Measurements from ENCODE around the gene TMEM41B. TPM values are rescaled to one million over a fixed set of nuclear protein-coding genes. Genes with fewer than 3 reads are reported as not detected.
A peak's percentile ranks its signal among the peaks of the same experiment; 100 is the strongest.
"Not testable (repeated sequence)": the region's sequence is repeated elsewhere in the genome, so short reads cannot be mapped to it uniquely, and the experiment has no call there.

TMEM41B gene
- total RNA-seq, 5 donors from 2014 or later (not counting 1 experiment from before 2014, with no cell fraction given) = 29.0 to 55.6 (median 42.7) TPM

- Mint-ChIP-seq H3K4me1 (peaks cover 72 to 74% (median 73%) of the 10 kb centered on the region in 3 donors), H3K36me3 (no peaks in the 10 kb centered on the region), H3K27ac (peak overlapping the region; percentile 66 to 76), H3K4me3 (no peak overlapping the region), H3K27me3 (no peaks in the 10 kb centered on the region), H3K9me3 (no peaks in the 10 kb centered on the region)
- no peak overlapping the region for H3K27ac ChIP-seq (ENCODE audit: low read length)
- ATAC-seq (replicated peaks in 1 of 4) (no peak), DNase-seq (no peak)
- no peak overlapping the region for H3K4me3 ChIP-seq (ENCODE audit: control insufficient read depth in 1 of 2, extremely low read depth in 1 of 2, low read length in 1 of 2)
- ChIA-PET CTCF (interaction anchor here in 1 of 2 donors (0.6 kb wide), 1 partner anchor 14 kb away, joined by 3 read pairs; no protein-coding TSS in a partner anchor), POLR2A (interaction anchor here in 1 of 2 donors (1.1 kb wide), 1 partner anchor 33 kb away, joined by 3 read pairs; no protein-coding TSS in a partner anchor)
- no peaks in the 10 kb centered on the region for H3K9me3 ChIP-seq
- H3K36me3 ChIP-seq (ENCODE audit: control insufficient read depth in 2 of 2, extremely low read depth in 1 of 2, insufficient read depth in 1 of 2, low read length in 1 of 2) = no peaks in the 10 kb centered on the region
- no peaks in the 10 kb centered on the region for H3K27me3 ChIP-seq (replicated peaks in 1 of 2; ENCODE audit: control insufficient read depth in 2 of 2, extremely low read depth in 1 of 2, insufficient read depth in 2 of 2, low read length in 1 of 2)
- WGBS (ENCODE audit: insufficient coverage) = 89% methylated on average over 3 of the region's 3 CpGs
- peaks cover 45 to 65% of the 10 kb centered on the region in 2 experiments for H3K4me1 ChIP-seq (ENCODE audit: control insufficient read depth in 1 of 2, extremely low read depth in 1 of 2, insufficient read depth in 2 of 2, low read length in 2 of 2)
These were observed 66.5 kb downstream of the TMEM41B start for GRCh38 chr11:9247863-9248262.

- H3K27me3 Mint-ChIP-seq; H3K9me3 ChIP-seq; CTCF ChIA-PET; POLR2A ChIA-PET; H3K27ac Mint-ChIP-seq; H3K36me3 ChIP-seq (ENCODE audit: control insufficient read depth in 2 of 2, extremely low read depth in 1 of 2, insufficient read depth in 1 of 2, low read length in 1 of 2); H3K27ac ChIP-seq (ENCODE audit: low read length); ATAC-seq (replicated peaks in 1 of 4); H3K36me3 Mint-ChIP-seq; H3K27me3 ChIP-seq (replicated peaks in 1 of 2; ENCODE audit: control insufficient read depth in 2 of 2, extremely low read depth in 1 of 2, insufficient read depth in 2 of 2, low read length in 1 of 2); DNase-seq; H3K9me3 Mint-ChIP-seq; H3K4me3 ChIP-seq (ENCODE audit: control insufficient read depth in 1 of 2, extremely low read depth in 1 of 2, low read length in 1 of 2): not testable (repeated sequence)
- Mint-ChIP-seq H3K4me1 (peaks cover 43 to 66% (median 57%) of the 10 kb centered on the region in 3 donors), H3K4me3 (peak overlapping the region in 1 of 3 donors; percentile 32)
- 97% methylated on average over 5 of the region's 10 CpGs for WGBS (ENCODE audit: insufficient coverage)
- H3K4me1 ChIP-seq (ENCODE audit: control insufficient read depth in 1 of 2, extremely low read depth in 1 of 2, insufficient read depth in 2 of 2, low read length in 2 of 2) = peaks cover 9 to 11% of the 10 kb centered on the region in 2 experiments
These were observed 78.2 kb downstream of the TMEM41B start for GRCh38 chr11:9236242-9236641.

GRCh38 chr11:9232482-9232881, 81.9 kb downstream of the TMEM41B start:
- Mint-ChIP-seq H3K4me3 (peak overlapping the region in 1 of 3 donors; percentile 77), H3K27me3 (no peaks in the 10 kb centered on the region), H3K27ac (no peak overlapping the region), H3K4me1 (peaks cover 49 to 79% (median 69%) of the 10 kb centered on the region in 3 donors), H3K36me3 (peaks cover 5% of the 10 kb centered on the region), H3K9me3 (peaks cover 0 to 4% (median 3%) of the 10 kb centered on the region in 3 donors)
- no peak for DNase-seq
- H3K36me3 ChIP-seq (ENCODE audit: control insufficient read depth in 2 of 2, extremely low read depth in 1 of 2, insufficient read depth in 1 of 2, low read length in 1 of 2) = no peaks in the 10 kb centered on the region
- H3K27ac ChIP-seq (ENCODE audit: low read length) = no peak overlapping the region
- no peak overlapping the region for H3K4me3 ChIP-seq (ENCODE audit: control insufficient read depth in 1 of 2, extremely low read depth in 1 of 2, low read length in 1 of 2)
- no peak for ATAC-seq (replicated peaks in 1 of 4)
- H3K4me1 ChIP-seq (ENCODE audit: control insufficient read depth in 1 of 2, extremely low read depth in 1 of 2, insufficient read depth in 2 of 2, low read length in 2 of 2) = peaks cover 11% of the 10 kb centered on the region in 2 experiments
- ChIA-PET POLR2A (no interaction called here), CTCF (interaction anchor here in 1 of 2 donors (0.7 kb wide), 1 partner anchor 715 kb away, joined by 8 read pairs; no protein-coding TSS in a partner anchor)
- H3K9me3 ChIP-seq = no peaks in the 10 kb centered on the region
- H3K27me3 ChIP-seq (replicated peaks in 1 of 2; ENCODE audit: control insufficient read depth in 2 of 2, extremely low read depth in 1 of 2, insufficient read depth in 2 of 2, low read length in 1 of 2) = no peaks in the 10 kb centered on the region
- no CpG with 5 or more reads among the region's 3 CpGs for WGBS (ENCODE audit: insufficient coverage)

- no peaks in the 10 kb centered on the region for H3K36me3 ChIP-seq (ENCODE audit: control insufficient read depth in 2 of 2, extremely low read depth in 1 of 2, insufficient read depth in 1 of 2, low read length in 1 of 2)
- peak in 1 of 35 experiments; percentile 27 for DNase-seq
- CTCF ChIA-PET = interaction anchor here in 1 of 2 donors (0.7 to 0.8 kb wide), 2 partner anchors 39 to 126 kb away, joined by 4 to 6 read pairs; no protein-coding TSS in a partner anchor
- H3K9me3 ChIP-seq = no peaks in the 10 kb centered on the region
- peaks cover 5% of the 10 kb centered on the region for H3K36me3 Mint-ChIP-seq
- H3K27me3 ChIP-seq (replicated peaks in 1 of 2; ENCODE audit: control insufficient read depth in 2 of 2, extremely low read depth in 1 of 2, insufficient read depth in 2 of 2, low read length in 1 of 2) = no peaks in the 10 kb centered on the region
- peaks cover 49 to 73% (median 68%) of the 10 kb centered on the region in 3 donors for H3K4me1 Mint-ChIP-seq
- peaks cover 11% of the 10 kb centered on the region in 2 experiments for H3K4me1 ChIP-seq (ENCODE audit: control insufficient read depth in 1 of 2, extremely low read depth in 1 of 2, insufficient read depth in 2 of 2, low read length in 2 of 2)
- no peak overlapping the region for H3K27ac ChIP-seq (ENCODE audit: low read length)
- H3K4me3 ChIP-seq (ENCODE audit: control insufficient read depth in 1 of 2, extremely low read depth in 1 of 2, low read length in 1 of 2) = peak overlapping the region in 1 of 2 donors; percentile 3
- peak in 3 of 4 experiments; percentile 15 to 56 (median 35) for ATAC-seq (replicated peaks in 1 of 4)
- H3K4me3 Mint-ChIP-seq = peak overlapping the region; percentile 67 to 77 (median 70)
- no peaks in the 10 kb centered on the region for H3K27me3 Mint-ChIP-seq
- H3K9me3 Mint-ChIP-seq = peaks cover 0 to 4% (median 3%) of the 10 kb centered on the region in 3 donors
- H3K27ac Mint-ChIP-seq = peak overlapping the region; percentile 61 to 80
- WGBS (ENCODE audit: insufficient coverage) = no CpG with 5 or more reads among the region's 1 CpG
- POLR2A ChIA-PET = interaction anchor here in 1 of 2 donors (0.7 kb wide), 1 partner anchor 17 kb away, joined by 4 read pairs; no protein-coding TSS in a partner anchor
These were observed 82.6 kb downstream of the TMEM41B start for GRCh38 chr11:9231848-9232177.

Other genes starting within 250 kb of the TMEM41B start
- 1 to 10 TPM in 1 of 5 donors, under 1 TPM in 3, not detected in 1; 0.22 to 1.3 (median 0.77) TPM for gene SCUBE2, start 223.0 kb downstream of the TMEM41B start, total RNA-seq
- 100 to 1,000 TPM in 2 of 5 donors, 10 to 100 TPM in 3; 57.8 to 151 (median 84.2) TPM for gene DENND5A, start 49.2 kb downstream of the TMEM41B start, total RNA-seq
- gene IPO7, start 70.1 kb upstream of the TMEM41B start, total RNA-seq = 10 to 100 TPM; 53.3 to 72.8 (median 61.2) TPM
- gene ZNF143, start 146.4 kb upstream of the TMEM41B start, total RNA-seq = 10 to 100 TPM; 30.1 to 51.2 (median 46.3) TPM